Measurements from ENCODE around the gene AXDND1. TPM values are rescaled to one million over a fixed set of nuclear protein-coding genes. Genes with fewer than 3 reads are reported as not detected.

AXDND1 gene
- total RNA-seq, 1 donor from 2014 or later: not detected

GRCh38 chr1:179325836-179326235, 39.9 kb upstream of the AXDND1 start:
- Mint-ChIP-seq H3K27ac (ENCODE audit: unreplicated experiment) (no peak overlapping the region), H3K4me3 (ENCODE audit: unreplicated experiment) (no peak overlapping the region), H3K36me3 (ENCODE audit: unreplicated experiment) (no peaks in the 10 kb centered on the region), H3K27me3 (ENCODE audit: unreplicated experiment) (peaks cover 1% of the 10 kb centered on the region), H3K4me1 (ENCODE audit: low read depth, unreplicated experiment) (no peaks in the 10 kb centered on the region), H3K9me3 (ENCODE audit: unreplicated experiment) (peaks cover 3% of the 10 kb centered on the region)
- no peak for DNase-seq
- no peak for TF ChIP-seq CTCF (IDR thresholded peaks at IDR 0.05; ENCODE audit: partially characterized antibody, unreplicated experiment)

DNA sequence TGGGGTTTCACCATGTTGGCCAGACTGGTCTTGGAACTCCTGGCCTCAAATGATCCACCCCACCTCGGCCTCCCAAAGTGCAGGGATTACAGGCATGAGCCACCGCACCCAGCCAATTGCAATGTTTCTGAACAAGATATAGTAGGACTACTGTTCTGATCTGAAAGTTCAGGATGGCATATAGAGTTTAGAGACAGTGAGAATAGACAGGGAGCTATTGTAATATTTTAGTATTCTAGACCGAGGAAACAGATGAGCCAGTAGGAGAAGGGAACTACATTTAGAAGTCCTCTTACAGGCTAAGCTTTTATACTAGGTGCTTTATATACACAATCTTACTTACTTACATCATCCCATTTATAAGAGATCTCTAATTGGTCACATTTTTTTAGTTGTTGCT, 39.0 kb upstream of the AXDND1 start:
- Mint-ChIP-seq H3K27me3 (ENCODE audit: unreplicated experiment) (peaks cover 1% of the 10 kb centered on the region), H3K9me3 (ENCODE audit: unreplicated experiment) (peaks cover 3% of the 10 kb centered on the region), H3K36me3 (ENCODE audit: unreplicated experiment) (no peaks in the 10 kb centered on the region), H3K4me1 (ENCODE audit: low read depth, unreplicated experiment) (no peaks in the 10 kb centered on the region), H3K27ac (ENCODE audit: unreplicated experiment) (no peak overlapping the region), H3K4me3 (ENCODE audit: unreplicated experiment) (no peak overlapping the region)
- TF ChIP-seq CTCF (IDR thresholded peaks at IDR 0.05; ENCODE audit: partially characterized antibody, unreplicated experiment): no peak
- no peak for DNase-seq

DNA sequence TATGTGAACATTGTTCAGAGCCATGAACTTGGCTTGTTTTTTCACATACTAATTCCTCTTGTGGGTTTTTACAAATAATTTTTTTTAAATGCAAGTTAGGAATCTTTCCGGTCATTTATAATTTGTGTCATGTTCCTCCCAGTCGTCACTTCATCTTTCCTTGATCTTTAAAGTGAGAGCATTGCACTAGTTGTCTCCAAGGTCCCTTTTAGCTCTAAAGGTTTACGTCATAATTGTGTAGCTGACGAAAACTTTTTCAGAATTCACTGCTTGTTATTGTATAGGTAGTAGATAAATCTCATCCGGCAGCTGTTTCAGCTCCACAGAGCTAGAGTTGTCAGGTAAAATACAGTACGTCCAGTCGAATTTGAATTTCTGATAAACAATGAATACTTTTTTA, 38.6 kb upstream of the AXDND1 start:
- no peak for TF ChIP-seq CTCF (IDR thresholded peaks at IDR 0.05; ENCODE audit: partially characterized antibody, unreplicated experiment)
- H3K4me1 Mint-ChIP-seq (ENCODE audit: low read depth, unreplicated experiment): no peaks in the 10 kb centered on the region
- no peak overlapping the region for H3K27ac Mint-ChIP-seq (ENCODE audit: unreplicated experiment)
- peaks cover 3% of the 10 kb centered on the region for H3K9me3 Mint-ChIP-seq (ENCODE audit: unreplicated experiment)
- DNase-seq: no peak
- H3K36me3 Mint-ChIP-seq (ENCODE audit: unreplicated experiment): no peaks in the 10 kb centered on the region
- peaks cover 1% of the 10 kb centered on the region for H3K27me3 Mint-ChIP-seq (ENCODE audit: unreplicated experiment)
- H3K4me3 Mint-ChIP-seq (ENCODE audit: unreplicated experiment): no peak overlapping the region

- H3K27ac Mint-ChIP-seq (ENCODE audit: unreplicated experiment): no peak overlapping the region
- H3K4me3 Mint-ChIP-seq (ENCODE audit: unreplicated experiment): no peak overlapping the region
- TF ChIP-seq CTCF (IDR thresholded peaks at IDR 0.05; ENCODE audit: partially characterized antibody, unreplicated experiment): no peak
- no peak for DNase-seq
- H3K4me1 Mint-ChIP-seq (ENCODE audit: low read depth, unreplicated experiment): peaks cover 2% of the 10 kb centered on the region
- no peaks in the 10 kb centered on the region for H3K36me3 Mint-ChIP-seq (ENCODE audit: unreplicated experiment)
- peaks cover 3% of the 10 kb centered on the region for H3K9me3 Mint-ChIP-seq (ENCODE audit: unreplicated experiment)
- H3K27me3 Mint-ChIP-seq (ENCODE audit: unreplicated experiment): peaks cover 1% of the 10 kb centered on the region
Measured at GRCh38 chr1:179327679-179328078, 38.1 kb upstream of the AXDND1 start.

DNA sequence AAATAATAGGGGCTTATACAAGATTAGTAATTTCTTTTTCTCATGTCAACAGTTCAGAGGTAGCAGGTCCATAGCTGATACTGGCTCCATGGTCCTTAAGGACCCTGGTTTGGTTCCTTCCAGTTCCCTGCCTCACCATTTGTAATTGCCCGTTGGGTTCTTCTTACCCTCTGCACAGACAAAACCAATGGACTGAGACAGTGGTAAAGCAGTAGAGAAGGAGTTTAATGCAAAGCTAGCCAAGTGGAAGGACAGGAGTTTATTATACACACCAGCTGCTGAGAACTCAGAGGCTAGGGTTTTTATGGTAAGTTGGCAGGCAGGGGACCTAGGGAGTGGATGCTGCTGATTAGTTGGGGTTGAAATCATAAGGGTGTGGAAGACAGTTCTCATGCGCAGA, 35.9 kb upstream of the AXDND1 start:
- H3K4me1 Mint-ChIP-seq (ENCODE audit: low read depth, unreplicated experiment): peaks cover 2% of the 10 kb centered on the region
- peaks cover 1% of the 10 kb centered on the region for H3K27me3 Mint-ChIP-seq (ENCODE audit: unreplicated experiment)
- H3K27ac Mint-ChIP-seq (ENCODE audit: unreplicated experiment): no peak overlapping the region
- no peaks in the 10 kb centered on the region for H3K36me3 Mint-ChIP-seq (ENCODE audit: unreplicated experiment)
- H3K9me3 Mint-ChIP-seq (ENCODE audit: unreplicated experiment): peaks cover 3% of the 10 kb centered on the region
- DNase-seq: no peak
- no peak for TF ChIP-seq CTCF (IDR thresholded peaks at IDR 0.05; ENCODE audit: partially characterized antibody, unreplicated experiment)
- H3K4me3 Mint-ChIP-seq (ENCODE audit: unreplicated experiment): no peak overlapping the region
